Naive B cell (primary cell): ENCODE data around the gene OR10D3. TPM values are rescaled to one million over a fixed set of nuclear protein-coding genes. Genes with fewer than 3 reads are reported as not detected.
"Not testable (repeated sequence)": the region's sequence is repeated elsewhere in the genome, so short reads cannot be mapped to it uniquely, and the experiment has no call there.

Experiments used
- ATAC-seq, 2 donors: fragments of 150-1000 bp; cut with Tn5 transposase; 2 replicates each; pipeline ENCODE4 v1.10.0; 2021; ENCODE audit warnings: low read depth in 2 of 2, mild to moderate bottlenecking in 2 of 2, moderate library complexity in 2 of 2
- DNase-seq: peaks from one replicate; pipeline ENCODE4 v3.0.0; 2022
- H3K27ac Mint-ChIP-seq, 6 donors: one replicate each; pipeline ENCODE4 v1.8.0; 2020 to 2022; ENCODE audit warnings: mild to moderate bottlenecking in 6 of 6, mixed read lengths in 6 of 6, moderate library complexity in 5 of 6, inconsistent platforms in 2 of 6
- H3K27me3 Mint-ChIP-seq, 3 donors: one replicate each; pipeline ENCODE4 v1.8.0; 2021 to 2022; ENCODE audit warnings: mixed read lengths in 3 of 3, mild to moderate bottlenecking in 1 of 3
- H3K36me3 Mint-ChIP-seq, 2 donors: one replicate each; pipeline ENCODE4 v1.8.0; 2020 to 2022; ENCODE audit warnings: mixed read lengths in 2 of 2, inconsistent platforms in 1 of 2, mild to moderate bottlenecking in 1 of 2
- H3K4me1 Mint-ChIP-seq, 3 donors: one replicate each; pipeline ENCODE4 v1.8.0; 2020 to 2022; ENCODE audit warnings: mixed read lengths in 3 of 3, inconsistent platforms in 1 of 3, mild to moderate bottlenecking in 1 of 3, moderate library complexity in 1 of 3
- H3K4me3 Mint-ChIP-seq, 8 donors: one replicate each; pipeline ENCODE4 v1.8.0; 2020 to 2022; ENCODE audit warnings: mild to moderate bottlenecking in 8 of 8, mixed read lengths in 8 of 8, moderate library complexity in 8 of 8, inconsistent platforms in 2 of 8
- H3K9me3 Mint-ChIP-seq, 7 donors: one replicate each; pipeline ENCODE4 v1.8.0; 2020 to 2022; ENCODE audit warnings: mixed read lengths in 7 of 7, mild to moderate bottlenecking in 5 of 7, inconsistent platforms in 2 of 7, moderate library complexity in 1 of 7
- polyA plus RNA-seq, 6 donors: library from polyadenylated mRNA; unstranded; fragments of 300-500 nt; fragmentation: Illumina TruSeq; gene quantifications; one replicate each; pipeline ENCODE4 v1.2.3, GENCODE V29; 2021; ENCODE audit warnings: low read depth in 6 of 6

The OR10D3 gene
- polyA plus RNA-seq, 6 donors from 2014 or later = not detected

- Mint-ChIP-seq H3K27ac (peak overlapping the region in 1 of 6 donors; percentile 28), H3K4me1 (no peaks in the 10 kb centered on the region)
- ATAC-seq = no peak
These were observed 19.8 kb downstream of the OR10D3 start for GRCh38 chr11:124202951-124203350.

GRCh38 chr11:124204008-124204407 is 20.9 kb downstream of the OR10D3 start:
- no peaks in the 10 kb centered on the region for H3K4me1 Mint-ChIP-seq
- no peaks in the 10 kb centered on the region for H3K9me3 Mint-ChIP-seq
- peaks cover 0 to 9% (median 0%) of the 10 kb centered on the region in 3 donors for H3K27me3 Mint-ChIP-seq
- no peak overlapping the region for H3K4me3 Mint-ChIP-seq
- no peak for ATAC-seq
- DNase-seq = no peak
- H3K27ac Mint-ChIP-seq = no peak overlapping the region
- H3K36me3 Mint-ChIP-seq = no peaks in the 10 kb centered on the region

More at GRCh38 chr11:124202951-124203350, 19.8 kb downstream of the OR10D3 start:
- Mint-ChIP-seq H3K36me3 (no peaks in the 10 kb centered on the region), H3K4me3 (no peak overlapping the region), H3K9me3 (no peaks in the 10 kb centered on the region), H3K27me3 (peaks cover 0 to 19% (median 0%) of the 10 kb centered on the region in 3 donors)
- no peak for DNase-seq

- ATAC-seq = no peak
- no peaks in the 10 kb centered on the region for H3K27me3 Mint-ChIP-seq
- H3K9me3 Mint-ChIP-seq = no peaks in the 10 kb centered on the region
- H3K4me3 Mint-ChIP-seq = no peak overlapping the region
- no peak for DNase-seq
- no peaks in the 10 kb centered on the region for H3K4me1 Mint-ChIP-seq
- no peaks in the 10 kb centered on the region for H3K36me3 Mint-ChIP-seq
- H3K27ac Mint-ChIP-seq = no peak overlapping the region
These were observed 24.1 kb downstream of the OR10D3 start for GRCh38 chr11:124207102-124207792.

GRCh38 chr11:124209824-124210357 is 26.7 kb downstream of the OR10D3 start:
- no peak for ATAC-seq
- Mint-ChIP-seq H3K4me1 (no peaks in the 10 kb centered on the region), H3K27ac (no peak overlapping the region), H3K27me3 (no peaks in the 10 kb centered on the region), H3K4me3 (no peak overlapping the region), H3K9me3 (no peaks in the 10 kb centered on the region), H3K36me3 (no peaks in the 10 kb centered on the region)
- no peak for DNase-seq

GRCh38 chr11:124210421-124210820 is 27.3 kb downstream of the OR10D3 start:
- Mint-ChIP-seq H3K4me1 (no peaks in the 10 kb centered on the region), H3K27ac (no peak overlapping the region), H3K9me3 (no peaks in the 10 kb centered on the region), H3K4me3 (no peak overlapping the region), H3K36me3 (no peaks in the 10 kb centered on the region), H3K27me3 (peaks cover 0 to 4% (median 0%) of the 10 kb centered on the region in 3 donors)
- DNase-seq (no peak), ATAC-seq (no peak)

- H3K27me3 Mint-ChIP-seq = peaks cover 0 to 5% (median 0%) of the 10 kb centered on the region in 3 donors
- no peaks in the 10 kb centered on the region for H3K9me3 Mint-ChIP-seq
- no peaks in the 10 kb centered on the region for H3K4me1 Mint-ChIP-seq
- ATAC-seq = no peak
- no peak overlapping the region for H3K4me3 Mint-ChIP-seq
- peak overlapping the region in 1 of 6 donors; percentile 39 for H3K27ac Mint-ChIP-seq
- DNase-seq = no peak
- no peaks in the 10 kb centered on the region for H3K36me3 Mint-ChIP-seq
These were observed 28.2 kb downstream of the OR10D3 start for GRCh38 chr11:124211321-124211720.

GRCh38 chr11:124214027-124214426 is 30.9 kb downstream of the OR10D3 start:
- H3K27ac Mint-ChIP-seq = no peak overlapping the region
- H3K36me3 Mint-ChIP-seq = no peaks in the 10 kb centered on the region
- DNase-seq = no peak
- H3K9me3 Mint-ChIP-seq = no peaks in the 10 kb centered on the region
- no peak overlapping the region for H3K4me3 Mint-ChIP-seq
- H3K27me3 Mint-ChIP-seq = peaks cover 0 to 5% (median 0%) of the 10 kb centered on the region in 3 donors
- H3K4me1 Mint-ChIP-seq = no peaks in the 10 kb centered on the region
- no peak for ATAC-seq

GRCh38 chr11:124219126-124219525 is 36.0 kb downstream of the OR10D3 start:
- ATAC-seq = no peak
- DNase-seq = no peak
- H3K36me3 Mint-ChIP-seq = no peaks in the 10 kb centered on the region
- no peak overlapping the region for H3K4me3 Mint-ChIP-seq
- no peaks in the 10 kb centered on the region for H3K4me1 Mint-ChIP-seq
- no peak overlapping the region for H3K27ac Mint-ChIP-seq
- H3K27me3 Mint-ChIP-seq = peaks cover 0 to 5% (median 0%) of the 10 kb centered on the region in 3 donors
- H3K9me3 Mint-ChIP-seq = no peaks in the 10 kb centered on the region

GRCh38 chr11:124222407-124222806 is 39.3 kb downstream of the OR10D3 start:
- ATAC-seq (no peak), DNase-seq (no peak)
- H3K9me3 Mint-ChIP-seq = no peaks in the 10 kb centered on the region
- no peaks in the 10 kb centered on the region for H3K4me1 Mint-ChIP-seq
- no peak overlapping the region for H3K27ac Mint-ChIP-seq
- no peaks in the 10 kb centered on the region for H3K36me3 Mint-ChIP-seq
- H3K27me3 Mint-ChIP-seq = peaks cover 0 to 13% (median 0%) of the 10 kb centered on the region in 3 donors
- H3K4me3 Mint-ChIP-seq = no peak overlapping the region

- H3K27ac Mint-ChIP-seq, H3K4me3 Mint-ChIP-seq, ATAC-seq, DNase-seq, H3K36me3 Mint-ChIP-seq, H3K4me1 Mint-ChIP-seq, H3K9me3 Mint-ChIP-seq: not testable (repeated sequence)
- H3K27me3 Mint-ChIP-seq = peaks cover 0 to 13% (median 7%) of the 10 kb centered on the region in 3 donors
These were observed 41.7 kb downstream of the OR10D3 start for GRCh38 chr11:124224618-124225423.

- Mint-ChIP-seq H3K4me1 (no peaks in the 10 kb centered on the region), H3K36me3 (no peaks in the 10 kb centered on the region), H3K4me3 (no peak overlapping the region), H3K27me3 (peaks cover 0 to 13% (median 7%) of the 10 kb centered on the region in 3 donors), H3K9me3 (no peaks in the 10 kb centered on the region), H3K27ac (no peak overlapping the region)
- no peak for DNase-seq
- no peak for ATAC-seq
These were observed 42.3 kb downstream of the OR10D3 start for GRCh38 chr11:124225471-124225870.

- DNase-seq (no peak), ATAC-seq (no peak)
- Mint-ChIP-seq H3K27me3 (peaks cover 0 to under 1% (median 0%) of the 10 kb centered on the region in 3 donors), H3K27ac (no peak overlapping the region), H3K9me3 (peaks cover 0 to 1% (median 0%) of the 10 kb centered on the region in 7 donors), H3K4me3 (no peak overlapping the region), H3K36me3 (no peaks in the 10 kb centered on the region), H3K4me1 (no peaks in the 10 kb centered on the region)
These were observed 50.2 kb downstream of the OR10D3 start for GRCh38 chr11:124233376-124233775.
